ENCODE measurements around the gene CHRM2.

The CHRM2 gene

GRCh38 chr7:136942994-136943393 lies 74.5 kb downstream of the CHRM2 start:
- H3K27ac Mint-ChIP-seq (ENCODE audit: low read depth), result no peak overlapping the region

GRCh38 chr7:136947347-136947746 lies 78.9 kb downstream of the CHRM2 start:
- peaks cover 24% of the 10 kb centered on the region for H3K9me3 Mint-ChIP-seq
- DNase-seq (ENCODE audit: low spot score in 2 of 2), result no peak

More at GRCh38 chr7:136942994-136943393, 74.5 kb downstream of the CHRM2 start:
- H3K4me1 Mint-ChIP-seq, result no peaks in the 10 kb centered on the region
- no peak for ATAC-seq (replicated peaks; ENCODE audit: extremely low read depth, poor library complexity, severe bottlenecking)
- peaks cover 1% of the 10 kb centered on the region for H3K36me3 Mint-ChIP-seq (ENCODE audit: insufficient read depth)
- H3K4me3 Mint-ChIP-seq, result no peak overlapping the region
- H3K27me3 Mint-ChIP-seq, result no peaks in the 10 kb centered on the region
- peaks cover 20% of the 10 kb centered on the region for H3K9me3 Mint-ChIP-seq
- no peak for DNase-seq (ENCODE audit: low spot score in 2 of 2)

DNA sequence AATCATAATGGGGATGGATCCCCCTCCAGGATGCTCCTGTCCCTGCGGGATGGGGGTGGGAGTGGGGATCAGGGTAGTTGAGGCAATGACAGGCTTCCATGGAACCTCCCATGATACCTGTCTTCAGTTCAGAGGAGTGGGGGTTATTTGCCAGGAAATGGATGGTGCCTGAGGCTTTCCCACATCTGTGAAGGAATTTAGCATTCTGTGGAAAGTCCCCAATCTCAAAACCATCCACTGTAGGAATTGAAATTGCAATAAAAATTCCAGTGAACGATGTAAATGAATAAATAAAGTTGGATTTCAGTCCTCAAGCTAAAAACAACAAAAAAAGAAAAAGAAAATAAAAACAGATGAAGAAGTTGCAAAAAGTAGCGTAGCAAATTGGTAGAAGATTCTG lies 81.9 kb downstream of the CHRM2 start:
- Mint-ChIP-seq H3K4me1 (no peaks in the 10 kb centered on the region), H3K4me3 (no peak overlapping the region), H3K36me3 (ENCODE audit: insufficient read depth) (peaks cover 1% of the 10 kb centered on the region), H3K9me3 (peaks cover 32% of the 10 kb centered on the region), H3K27ac (ENCODE audit: low read depth) (no peak overlapping the region), H3K27me3 (no peaks in the 10 kb centered on the region)
- no peak for DNase-seq (ENCODE audit: low spot score in 2 of 2)
- ATAC-seq (replicated peaks; ENCODE audit: extremely low read depth, poor library complexity, severe bottlenecking), result no peak

More at GRCh38 chr7:136947347-136947746, 78.9 kb downstream of the CHRM2 start:
- H3K36me3 Mint-ChIP-seq (ENCODE audit: insufficient read depth), result peaks cover 1% of the 10 kb centered on the region
- H3K4me1 Mint-ChIP-seq, result no peaks in the 10 kb centered on the region
- H3K27ac Mint-ChIP-seq (ENCODE audit: low read depth), result no peak overlapping the region
- H3K27me3 Mint-ChIP-seq, result no peaks in the 10 kb centered on the region
- no peak overlapping the region for H3K4me3 Mint-ChIP-seq
- no peak for ATAC-seq (replicated peaks; ENCODE audit: extremely low read depth, poor library complexity, severe bottlenecking)

GRCh38 chr7:136953386-136953785 lies 84.9 kb downstream of the CHRM2 start:
- H3K36me3 Mint-ChIP-seq (ENCODE audit: insufficient read depth), result no peaks in the 10 kb centered on the region
- H3K27ac Mint-ChIP-seq (ENCODE audit: low read depth), result no peak overlapping the region
- DNase-seq (ENCODE audit: low spot score in 2 of 2) (no peak), ATAC-seq (replicated peaks; ENCODE audit: extremely low read depth, poor library complexity, severe bottlenecking) (no peak)
- H3K4me3 Mint-ChIP-seq, result no peak overlapping the region
- no peaks in the 10 kb centered on the region for H3K4me1 Mint-ChIP-seq
- H3K27me3 Mint-ChIP-seq, result no peaks in the 10 kb centered on the region
- peaks cover 24% of the 10 kb centered on the region for H3K9me3 Mint-ChIP-seq

- no peak for ATAC-seq (replicated peaks; ENCODE audit: extremely low read depth, poor library complexity, severe bottlenecking)
- DNase-seq (ENCODE audit: low spot score in 2 of 2), result no peak
- H3K4me1 Mint-ChIP-seq, result no peaks in the 10 kb centered on the region
- peaks cover 33% of the 10 kb centered on the region for H3K9me3 Mint-ChIP-seq
- no peaks in the 10 kb centered on the region for H3K27me3 Mint-ChIP-seq
- H3K4me3 Mint-ChIP-seq, result no peak overlapping the region
- H3K27ac Mint-ChIP-seq (ENCODE audit: low read depth), result no peak overlapping the region
- no peaks in the 10 kb centered on the region for H3K36me3 Mint-ChIP-seq (ENCODE audit: insufficient read depth)
These were observed 87.8 kb downstream of the CHRM2 start for GRCh38 chr7:136956232-136956631.

DNA sequence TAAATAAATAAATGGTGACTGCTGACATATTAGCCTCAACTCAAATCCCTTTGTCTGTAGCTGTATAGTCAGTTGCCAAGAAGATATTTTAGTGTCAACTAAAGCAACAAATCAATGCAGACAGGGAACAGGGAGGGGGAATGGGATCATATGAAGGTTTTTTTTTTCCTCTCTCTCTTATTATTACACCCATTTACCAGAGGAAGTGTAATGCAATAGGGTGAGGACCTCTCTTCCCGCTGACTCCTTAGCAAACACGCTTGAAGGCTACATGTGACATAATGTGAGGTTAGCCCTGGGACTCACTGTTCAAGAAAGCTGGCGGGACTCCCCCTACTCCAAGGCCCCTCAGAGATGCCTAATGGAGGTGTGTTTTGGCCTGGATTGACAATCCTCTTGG lies 88.2 kb downstream of the CHRM2 start:
- no peak overlapping the region for H3K4me3 Mint-ChIP-seq
- peaks cover 37% of the 10 kb centered on the region for H3K9me3 Mint-ChIP-seq
- DNase-seq (ENCODE audit: low spot score in 2 of 2) (no peak), ATAC-seq (replicated peaks; ENCODE audit: extremely low read depth, poor library complexity, severe bottlenecking) (no peak)
- no peaks in the 10 kb centered on the region for H3K4me1 Mint-ChIP-seq
- no peaks in the 10 kb centered on the region for H3K27me3 Mint-ChIP-seq
- H3K27ac Mint-ChIP-seq (ENCODE audit: low read depth), result no peak overlapping the region
- no peaks in the 10 kb centered on the region for H3K36me3 Mint-ChIP-seq (ENCODE audit: insufficient read depth)

GRCh38 chr7:136957391-136957790 lies 88.9 kb downstream of the CHRM2 start:
- no peak for DNase-seq (ENCODE audit: low spot score in 2 of 2)
- Mint-ChIP-seq H3K36me3 (ENCODE audit: insufficient read depth) (no peaks in the 10 kb centered on the region), H3K27me3 (no peaks in the 10 kb centered on the region), H3K27ac (ENCODE audit: low read depth) (no peak overlapping the region), H3K4me1 (no peaks in the 10 kb centered on the region), H3K9me3 (peaks cover 38% of the 10 kb centered on the region), H3K4me3 (no peak overlapping the region)
- no peak for ATAC-seq (replicated peaks; ENCODE audit: extremely low read depth, poor library complexity, severe bottlenecking)

GRCh38 chr7:136958016-136958415 lies 89.6 kb downstream of the CHRM2 start:
- DNase-seq (ENCODE audit: low spot score in 2 of 2), result no peak

GRCh38 chr7:136964347-136964746 lies 95.9 kb downstream of the CHRM2 start:
- no peak overlapping the region for H3K4me3 Mint-ChIP-seq
- H3K9me3 Mint-ChIP-seq, result peaks cover 19% of the 10 kb centered on the region
- no peaks in the 10 kb centered on the region for H3K4me1 Mint-ChIP-seq
- H3K27ac Mint-ChIP-seq (ENCODE audit: low read depth), result no peak overlapping the region
- no peaks in the 10 kb centered on the region for H3K27me3 Mint-ChIP-seq
- ATAC-seq (replicated peaks; ENCODE audit: extremely low read depth, poor library complexity, severe bottlenecking) (no peak), DNase-seq (ENCODE audit: low spot score in 2 of 2) (no peak)
- no peaks in the 10 kb centered on the region for H3K36me3 Mint-ChIP-seq (ENCODE audit: insufficient read depth)

More at GRCh38 chr7:136958016-136958415, 89.6 kb downstream of the CHRM2 start:
- ATAC-seq (replicated peaks; ENCODE audit: extremely low read depth, poor library complexity, severe bottlenecking), result no peak
- no peaks in the 10 kb centered on the region for H3K4me1 Mint-ChIP-seq
- H3K27me3 Mint-ChIP-seq, result no peaks in the 10 kb centered on the region
- H3K27ac Mint-ChIP-seq (ENCODE audit: low read depth), result no peak overlapping the region
- no peak overlapping the region for H3K4me3 Mint-ChIP-seq
- no peaks in the 10 kb centered on the region for H3K36me3 Mint-ChIP-seq (ENCODE audit: insufficient read depth)
- peaks cover 37% of the 10 kb centered on the region for H3K9me3 Mint-ChIP-seq

DNA sequence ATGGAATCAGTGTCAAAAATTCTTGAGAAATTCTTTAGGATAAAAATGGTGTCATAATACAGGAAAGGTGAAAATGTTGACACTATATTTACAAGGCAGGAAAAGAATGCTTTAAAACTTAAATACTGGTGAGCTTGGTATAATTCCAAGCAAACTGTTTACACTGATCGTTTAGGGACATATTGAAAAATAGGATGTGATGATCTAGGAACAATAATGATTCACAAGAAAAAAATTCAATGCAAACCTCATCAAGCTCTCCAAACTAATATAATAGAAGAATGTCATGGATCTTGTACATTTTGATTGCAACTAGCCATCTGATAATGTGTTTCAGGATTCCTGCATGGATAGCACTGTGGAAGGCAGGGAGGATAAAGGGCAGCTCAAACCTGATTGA lies 98.4 kb downstream of the CHRM2 start:
- H3K4me3 Mint-ChIP-seq, result no peak overlapping the region
- DNase-seq (ENCODE audit: low spot score in 2 of 2) (no peak), ATAC-seq (replicated peaks; ENCODE audit: extremely low read depth, poor library complexity, severe bottlenecking) (no peak)
- H3K9me3 Mint-ChIP-seq, result peaks cover 11% of the 10 kb centered on the region
- H3K4me1 Mint-ChIP-seq, result no peaks in the 10 kb centered on the region
- H3K36me3 Mint-ChIP-seq (ENCODE audit: insufficient read depth), result no peaks in the 10 kb centered on the region
- H3K27ac Mint-ChIP-seq (ENCODE audit: low read depth), result no peak overlapping the region
- H3K27me3 Mint-ChIP-seq, result no peaks in the 10 kb centered on the region

GRCh38 chr7:136969761-136970160 lies 101.3 kb downstream of the CHRM2 start:
- no peak for ATAC-seq (replicated peaks; ENCODE audit: extremely low read depth, poor library complexity, severe bottlenecking)
- Mint-ChIP-seq H3K9me3 (peaks cover 15% of the 10 kb centered on the region), H3K27me3 (no peaks in the 10 kb centered on the region), H3K4me1 (no peaks in the 10 kb centered on the region), H3K36me3 (ENCODE audit: insufficient read depth) (no peaks in the 10 kb centered on the region), H3K27ac (ENCODE audit: low read depth) (no peak overlapping the region), H3K4me3 (no peak overlapping the region)
- no peak for DNase-seq (ENCODE audit: low spot score in 2 of 2)

DNA sequence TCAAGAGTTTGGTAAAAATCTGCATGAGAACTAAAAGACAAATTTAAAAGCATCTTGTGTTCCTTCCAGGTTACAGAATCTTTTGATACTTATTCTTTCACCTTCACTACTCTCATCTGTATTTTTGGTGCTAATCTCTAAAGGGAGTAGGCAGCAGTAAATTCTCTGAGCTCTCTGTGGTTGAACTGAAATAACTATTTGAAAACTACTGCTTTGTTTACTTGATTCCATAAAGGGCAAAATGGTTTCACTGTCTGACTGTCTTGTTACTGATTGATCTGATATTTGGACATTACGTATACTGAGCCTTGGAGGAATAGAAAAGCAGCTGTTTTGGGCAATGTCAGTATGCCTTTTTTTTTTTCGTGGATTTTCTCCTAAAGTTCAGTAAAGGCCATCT lies 103.3 kb downstream of the CHRM2 start:
- Mint-ChIP-seq H3K27ac (ENCODE audit: low read depth) (no peak overlapping the region), H3K9me3 (peaks cover 17% of the 10 kb centered on the region), H3K27me3 (no peaks in the 10 kb centered on the region), H3K4me3 (no peak overlapping the region), H3K4me1 (no peaks in the 10 kb centered on the region), H3K36me3 (ENCODE audit: insufficient read depth) (no peaks in the 10 kb centered on the region)
- DNase-seq (ENCODE audit: low spot score in 2 of 2) (no peak), ATAC-seq (replicated peaks; ENCODE audit: extremely low read depth, poor library complexity, severe bottlenecking) (no peak)

GRCh38 chr7:136976504-136977251 lies 108.2 kb downstream of the CHRM2 start:
- DNase-seq (ENCODE audit: low spot score in 2 of 2), result no peak
- ATAC-seq (replicated peaks; ENCODE audit: extremely low read depth, poor library complexity, severe bottlenecking), result no peak
- Mint-ChIP-seq H3K36me3 (ENCODE audit: insufficient read depth) (no peaks in the 10 kb centered on the region), H3K4me3 (no peak overlapping the region), H3K9me3 (peaks cover 18% of the 10 kb centered on the region), H3K27ac (ENCODE audit: low read depth) (no peak overlapping the region), H3K27me3 (no peaks in the 10 kb centered on the region), H3K4me1 (no peaks in the 10 kb centered on the region)
